Thyroid gland (tissue), 4 donors: ENCODE measurements around the gene CPXM1.

ENCODE experiments used
- CTCF ChIP-seq, 6 experiments: fragments of 200-600 bp in 3 of 6; fragments of 450-650 bp in 3 of 6; sonication (generic) in 3 of 6; IDR thresholded peaks; one replicate each; pipeline ENCODE4 v1.5.1; 2016 to 2019; ENCODE audit warnings: antibody characterized with exemption in 6 of 6, mild to moderate bottlenecking in 2 of 6, inconsistent platforms in 1 of 6, moderate library complexity in 1 of 6
- POLR2A ChIP-seq, 2 donors: fragments of 450-650 bp; IDR thresholded peaks; one replicate each; pipeline ENCODE4 v1.6.1; 2017; ENCODE audit warnings: antibody characterized with exemption in 2 of 2, mild to moderate bottlenecking in 2 of 2, moderate library complexity in 1 of 2

DNA sequence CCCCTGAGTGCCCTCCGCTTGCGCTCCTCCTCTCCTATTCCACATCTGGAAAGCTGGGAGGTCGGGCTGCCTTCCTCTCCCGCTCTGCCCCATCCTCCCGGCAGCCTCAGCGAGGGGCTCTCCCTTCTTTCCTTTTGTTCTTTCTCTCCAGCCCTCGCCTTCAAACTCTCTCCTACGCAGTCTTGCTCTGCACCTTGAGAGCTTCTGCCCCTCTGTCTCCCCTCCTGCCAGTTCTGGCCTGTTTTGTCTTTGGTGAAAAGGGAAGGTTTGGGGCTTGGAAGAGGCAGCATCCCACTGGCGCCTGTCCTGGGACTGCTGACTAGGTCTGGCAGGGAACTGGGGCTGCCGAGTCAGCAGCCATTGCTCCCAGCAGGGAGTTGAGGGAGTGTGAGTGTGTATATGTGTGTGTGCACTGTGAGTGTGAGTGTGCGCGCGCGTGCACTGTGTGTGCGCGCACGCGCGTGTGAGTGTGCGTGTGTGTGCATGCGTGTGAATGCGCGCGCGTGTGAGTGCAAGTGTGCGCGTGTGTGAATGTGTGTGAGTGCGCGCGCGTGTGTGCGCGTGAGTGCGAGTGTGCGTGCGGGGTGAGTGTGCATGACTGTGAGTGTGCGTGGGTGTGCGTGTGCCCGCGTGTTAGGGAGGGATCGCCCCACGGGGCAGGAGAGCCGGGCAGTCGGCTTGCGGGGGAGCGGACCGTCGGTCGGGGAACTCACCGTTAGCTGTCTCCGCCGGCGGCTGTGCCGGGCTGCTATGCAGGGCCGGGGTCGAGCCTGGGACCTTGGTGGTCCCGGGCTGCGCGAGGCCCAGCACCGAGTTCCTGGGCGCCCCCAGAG is 523 bp downstream of the CPXM1 start:
- no peak for TF ChIP-seq CTCF (IDR thresholded peaks at IDR 0.05)
- no peak for TF ChIP-seq POLR2A (IDR thresholded peaks at IDR 0.05)
